HG03571 (cell line): ENCODE data around the gene GPATCH2.

ENCODE experiments used
- ATAC-seq: cut with Tn5 transposase; IDR thresholded peaks from one replicate; pipeline ENCODE4 v1.9.1; 2021; ENCODE audit not compliant: unreplicated experiment

The GPATCH2 gene

DNA sequence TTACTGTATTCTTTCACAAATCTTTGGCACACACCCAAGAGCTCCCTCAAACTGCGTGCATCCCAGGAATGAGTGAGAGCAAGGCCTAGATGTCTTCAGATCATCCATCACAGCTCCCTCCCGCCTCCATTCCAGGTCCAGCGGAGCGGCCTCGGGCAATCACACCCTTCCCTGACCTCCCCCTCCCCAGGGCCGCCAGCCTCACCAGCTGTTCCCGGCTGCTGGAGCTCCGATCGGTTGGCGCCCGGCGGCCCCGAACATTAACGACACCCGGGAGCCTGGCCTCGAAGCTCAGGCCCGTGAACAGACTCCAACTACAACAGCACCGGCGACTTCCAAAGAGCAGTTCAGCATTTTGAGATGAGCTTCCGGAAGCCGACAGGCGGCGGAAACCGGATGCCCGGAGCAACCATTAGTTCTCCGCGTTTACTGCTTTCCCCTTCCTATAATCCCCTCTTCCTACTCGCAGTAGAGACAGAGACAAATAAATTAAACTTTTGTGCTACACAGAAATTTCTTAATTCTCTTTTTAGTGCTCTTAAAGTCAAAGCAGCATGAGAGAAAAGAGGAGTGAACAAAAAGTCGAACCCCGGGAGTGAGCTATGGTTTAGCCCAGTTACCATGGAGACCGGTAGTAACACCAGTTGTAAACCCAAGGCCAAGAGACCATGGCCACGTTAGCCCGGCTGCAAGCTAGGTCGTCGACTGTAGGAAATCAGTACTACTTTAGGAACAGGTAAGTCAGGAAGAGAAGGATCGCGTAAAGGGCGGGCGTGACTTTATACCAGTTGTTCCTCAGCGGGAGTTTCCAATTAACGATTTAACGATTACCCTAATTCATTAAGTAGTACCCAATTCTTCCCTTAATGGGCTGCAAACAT is at the start of gene GPATCH2, which contains the start of gene SPATA17:
Gene GPATCH2 (minus strand): TSS at position 380 of the 881 bp plus-strand sequence. CDS start 119 bp downstream, at position 261.
Gene SPATA17 (plus strand): TSS at position 634 of the 881 bp plus-strand sequence. CDS start 35 bp downstream, at position 669.
- ATAC-seq, result peak; percentile 98

DNA sequence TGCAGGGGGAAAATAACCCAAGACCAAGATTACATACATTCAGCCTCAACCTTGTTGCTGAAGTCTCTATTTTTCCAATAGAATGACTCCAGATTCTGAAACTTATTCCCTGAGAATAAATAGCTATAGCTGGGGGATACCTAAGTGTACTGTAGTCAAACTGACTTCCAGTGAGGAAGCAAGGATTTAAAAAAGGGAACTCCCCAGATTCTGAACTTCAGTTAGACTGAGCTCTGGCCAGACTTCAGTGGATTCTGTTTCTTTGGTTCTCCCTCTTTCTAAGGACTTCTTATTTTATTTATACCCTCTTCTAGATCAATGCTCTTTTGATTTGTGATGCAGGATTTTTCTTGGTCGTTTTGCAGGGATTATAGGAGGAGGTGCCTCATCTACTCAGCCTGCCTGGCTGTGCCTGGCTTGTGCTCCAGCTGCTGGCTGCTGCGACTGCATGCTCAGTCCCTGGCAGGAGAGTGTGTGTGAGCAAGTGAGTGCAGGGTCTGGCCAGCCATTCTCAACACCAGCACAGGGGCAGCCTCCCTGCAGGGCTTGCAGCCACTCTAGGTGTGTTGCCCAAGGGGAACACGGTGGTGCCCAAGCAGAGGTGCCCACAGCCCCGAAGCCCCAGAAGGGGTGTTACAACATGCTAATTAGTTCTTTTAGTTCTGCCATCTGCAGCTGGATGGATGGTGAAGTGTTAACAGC is 43.3 kb upstream of the GPATCH2 start:
- no peak for ATAC-seq

DNA sequence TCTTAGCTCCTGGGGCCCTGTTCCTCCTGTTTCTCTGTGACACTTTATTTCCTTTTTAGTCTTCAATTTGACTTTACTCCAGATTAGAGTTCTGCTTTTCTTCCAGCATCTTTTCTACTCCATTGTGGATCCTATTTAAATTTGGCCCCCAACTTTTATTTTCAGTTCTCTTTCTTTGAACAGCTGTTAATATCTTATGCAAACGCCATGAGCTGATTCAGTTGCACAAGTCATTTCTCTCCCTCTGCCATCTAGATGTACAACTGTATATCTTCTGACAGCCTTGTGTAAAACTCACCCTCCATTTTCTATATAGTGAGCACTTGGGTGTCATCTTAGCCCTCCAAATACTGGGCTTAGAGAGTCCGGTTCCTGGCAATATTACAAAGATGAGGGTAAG is 42.5 kb upstream of the GPATCH2 start:
- ATAC-seq, result no peak

DNA sequence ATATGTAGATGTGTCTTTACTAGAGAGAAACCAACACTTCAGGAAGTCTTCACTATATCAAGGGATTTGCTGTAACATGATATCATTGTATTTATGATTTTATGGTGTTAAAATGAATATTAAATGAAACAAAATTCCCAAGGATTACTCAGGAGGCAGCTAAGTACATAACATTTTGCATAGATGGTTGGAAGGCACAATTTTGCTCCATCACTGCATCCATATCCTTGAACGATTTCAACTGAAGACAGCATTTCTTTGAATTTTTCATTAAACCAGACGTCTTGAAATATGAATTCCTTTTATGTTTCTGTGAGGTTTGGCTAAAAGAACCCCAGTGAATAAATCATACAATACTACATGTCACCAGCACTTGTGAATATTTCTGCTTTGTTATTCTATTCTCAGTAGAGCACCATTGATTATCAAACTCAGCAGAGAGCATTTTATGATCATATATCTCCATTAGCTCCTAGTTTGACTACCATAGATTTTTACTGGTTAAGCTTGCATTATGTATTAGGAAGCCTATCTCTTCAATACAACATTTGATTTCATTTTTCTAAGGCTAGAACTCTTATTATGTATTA is 37.6 kb upstream of the GPATCH2 start:
- ATAC-seq, result no peak

DNA sequence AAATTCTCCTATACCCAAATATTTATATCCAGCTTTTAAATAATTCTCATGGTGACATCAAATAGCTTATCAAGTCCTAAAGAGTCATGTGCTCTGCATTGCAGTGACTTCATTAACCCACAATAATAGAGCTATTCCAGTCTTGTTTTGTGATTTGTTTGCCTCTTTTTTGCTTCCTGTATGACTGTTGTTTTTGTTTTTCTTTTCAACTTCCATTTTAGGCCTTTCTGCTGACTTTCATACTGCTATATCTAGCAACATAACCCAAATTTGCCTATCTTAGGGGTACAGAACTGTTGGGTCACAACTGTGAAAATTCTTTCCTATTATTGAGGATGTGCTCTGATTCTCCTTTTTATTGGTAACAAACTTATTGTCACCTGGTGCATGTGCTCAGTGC is 30.5 kb upstream of the GPATCH2 start:
- ATAC-seq, result no peak

DNA sequence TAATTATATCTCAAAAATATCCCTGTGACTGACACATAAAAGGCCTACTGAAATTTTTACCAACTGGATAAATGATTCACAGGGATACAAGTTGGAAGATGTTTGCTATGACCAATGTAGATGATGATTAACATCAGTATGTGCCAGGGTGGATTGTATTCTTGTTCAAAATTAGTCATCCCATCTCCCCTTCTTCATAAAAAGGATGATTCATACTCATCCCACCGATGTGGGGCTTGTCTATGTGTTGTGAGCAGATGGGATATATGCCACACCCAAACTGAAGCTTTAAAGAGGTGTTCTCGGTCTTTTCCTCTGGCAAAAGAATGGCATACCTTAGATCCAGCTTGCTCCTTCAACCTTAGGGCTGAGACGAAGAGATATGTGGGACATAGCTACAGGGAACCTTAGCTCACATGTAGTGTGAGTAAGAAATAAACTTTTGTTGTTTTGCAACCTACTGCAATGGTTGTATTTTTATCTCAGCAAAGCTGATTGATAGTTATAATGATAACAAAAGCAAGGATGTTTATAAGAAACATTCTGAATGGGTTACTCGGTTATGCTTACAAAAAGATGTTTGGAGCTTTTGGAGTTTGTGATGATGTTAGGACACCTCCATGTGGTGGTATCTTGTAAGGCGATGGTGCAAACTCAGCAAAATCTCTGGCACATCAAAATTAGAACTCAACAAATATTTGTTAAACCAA is 29.6 kb upstream of the GPATCH2 start:
- ATAC-seq, result peak; percentile 60

DNA sequence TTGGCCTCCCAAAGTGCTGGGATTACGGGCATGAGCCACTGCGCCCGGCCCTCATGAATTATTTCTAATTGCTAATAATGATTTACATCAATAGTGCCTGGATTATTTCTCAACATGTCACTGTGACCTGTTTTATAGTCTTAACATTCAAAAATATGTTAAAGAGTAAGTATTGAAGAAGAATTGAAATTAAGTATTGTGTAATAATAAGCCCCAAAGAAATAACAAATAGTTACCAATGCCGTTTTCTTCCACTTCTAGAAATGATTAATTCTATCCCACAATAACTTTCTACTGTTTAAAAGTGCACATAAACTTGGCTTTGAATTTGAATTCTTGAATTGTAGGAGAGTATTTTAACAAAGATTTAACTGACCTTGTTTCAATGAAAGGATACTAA is 19.8 kb upstream of the GPATCH2 start:
- ATAC-seq, result no peak

DNA sequence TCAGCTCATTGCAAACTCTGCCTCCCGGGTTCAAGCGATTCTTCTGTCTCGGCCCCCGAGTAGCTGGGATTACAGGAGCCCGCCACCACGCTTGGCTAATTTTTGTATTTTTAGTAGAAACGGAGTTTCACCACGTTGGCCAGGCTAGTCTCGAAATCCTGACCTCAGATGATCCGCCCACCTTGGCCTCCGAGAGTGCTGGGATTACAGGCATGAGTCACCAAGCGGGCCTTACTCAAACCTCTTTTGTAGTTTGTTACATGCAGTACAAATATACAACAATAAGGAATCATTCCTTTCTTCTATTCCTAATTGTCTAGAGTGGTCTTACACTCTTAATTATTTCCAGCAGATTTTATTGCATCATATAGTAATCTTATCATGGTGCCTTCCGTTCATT is 16.9 kb upstream of the GPATCH2 start:
- no peak for ATAC-seq

DNA sequence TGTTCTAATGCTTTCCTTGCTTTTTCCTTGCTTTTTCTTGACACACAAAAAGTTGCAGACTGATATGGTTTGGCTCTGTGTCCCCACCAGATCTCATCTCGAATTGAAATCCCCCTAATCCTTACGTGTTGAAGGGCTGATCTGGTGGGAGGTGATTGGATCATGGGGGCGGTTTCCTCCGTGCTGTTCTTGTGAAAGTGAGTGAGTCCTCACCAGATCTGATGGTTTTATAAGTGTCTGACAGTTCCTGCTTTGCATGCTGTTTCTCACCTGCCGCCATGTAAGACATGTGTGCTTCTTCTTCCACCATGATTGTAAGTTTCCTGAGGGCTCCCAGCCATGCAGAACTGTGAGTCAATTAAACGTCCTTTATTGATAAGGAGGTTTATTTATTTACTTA is 11.6 kb upstream of the GPATCH2 start:
- ATAC-seq, result no peak

DNA sequence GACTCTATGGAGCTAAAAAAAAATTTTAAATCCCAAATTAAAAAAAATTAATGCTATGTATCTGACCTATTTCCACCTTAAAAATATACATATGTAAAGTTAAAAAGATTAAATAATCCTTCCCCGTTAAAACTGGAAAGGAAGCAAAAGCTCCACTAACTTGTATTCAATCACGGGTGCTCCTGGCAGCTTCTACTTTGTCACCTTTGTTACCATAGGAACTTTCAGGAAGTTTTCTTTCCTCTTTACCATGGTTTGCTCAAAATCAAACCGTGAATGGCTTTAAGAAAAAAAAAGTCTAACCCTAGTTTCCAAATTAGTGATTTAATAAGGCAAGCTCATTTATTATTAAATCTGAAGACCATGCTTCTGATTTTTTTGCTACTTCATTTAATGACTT is 3.5 kb downstream of the GPATCH2 start:
- no peak for ATAC-seq

DNA sequence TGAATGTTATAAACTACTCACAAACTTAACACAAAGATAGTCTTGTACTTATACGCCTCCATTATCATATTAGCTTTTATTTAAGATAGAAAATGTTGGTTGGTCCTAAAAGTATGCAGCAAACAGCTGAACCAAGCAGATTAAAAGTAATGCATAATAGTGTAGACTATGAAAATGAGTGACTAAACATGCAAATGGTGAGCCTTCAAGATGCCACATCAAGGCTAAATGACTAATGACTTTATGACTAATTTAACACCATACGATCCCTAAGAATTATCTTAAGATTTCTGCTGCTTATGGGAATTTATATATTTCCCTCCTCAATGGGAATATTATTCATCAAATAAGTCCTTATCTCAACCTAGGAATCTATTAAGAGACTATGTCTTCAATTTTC is 4.6 kb downstream of the GPATCH2 start:
- ATAC-seq, result no peak

DNA sequence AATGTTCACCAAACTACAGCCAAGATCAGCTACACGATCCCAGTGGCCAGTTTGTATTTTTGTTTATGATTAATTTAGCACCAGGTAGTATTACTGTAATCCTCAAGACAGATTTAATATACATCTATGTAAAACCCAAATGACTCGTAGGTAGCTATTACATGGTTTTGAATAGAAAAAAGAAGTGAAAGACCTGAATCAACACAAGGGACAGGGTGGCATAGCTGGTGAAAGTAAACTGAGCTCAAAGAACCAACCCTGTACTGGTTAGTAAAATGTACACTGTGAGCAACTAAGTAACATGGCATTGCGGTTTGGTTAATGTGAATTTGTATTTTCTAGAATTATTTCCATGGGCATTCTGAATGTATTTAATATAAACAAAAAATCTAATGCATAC is 8.8 kb downstream of the GPATCH2 start:
- peak; percentile 29 for ATAC-seq

DNA sequence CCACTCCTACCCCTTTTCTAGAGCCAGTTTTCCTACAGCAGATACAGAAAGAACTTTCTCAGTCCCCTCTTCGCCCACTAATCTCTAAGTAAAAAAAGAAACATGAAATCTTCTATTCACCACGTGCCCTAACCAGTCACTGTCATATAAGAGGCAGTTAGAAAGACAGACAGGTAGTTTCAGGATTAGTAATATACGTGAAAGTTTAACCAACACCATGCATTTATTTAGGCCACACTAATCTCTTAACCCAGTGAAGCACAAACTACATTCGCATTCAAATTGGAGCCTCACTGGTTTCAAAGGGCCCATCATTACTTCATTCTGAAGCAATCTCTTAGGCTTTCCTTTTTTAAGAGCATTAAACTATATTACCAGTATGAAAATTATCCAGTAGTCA is 10.1 kb downstream of the GPATCH2 start:
- ATAC-seq, result peak; percentile 100

DNA sequence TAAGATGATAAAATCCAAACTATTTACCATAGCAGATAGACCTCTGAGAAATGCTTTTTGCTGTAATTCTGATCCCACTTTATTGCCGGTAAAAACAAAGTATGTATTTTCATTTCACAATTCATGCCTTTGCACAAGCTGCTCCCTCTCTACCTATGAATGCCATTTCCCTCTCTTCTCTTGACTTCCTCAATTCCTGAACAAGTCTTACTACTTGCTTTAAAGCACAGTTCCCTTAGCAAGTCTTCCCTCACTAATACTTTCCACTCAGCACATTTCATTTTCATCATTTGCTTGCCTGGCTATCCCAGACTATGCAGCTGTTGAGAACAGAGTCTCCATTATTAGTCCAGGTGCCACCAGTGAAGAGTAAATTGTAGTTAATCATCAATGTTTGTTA is 13.8 kb downstream of the GPATCH2 start:
- ATAC-seq, result no peak

DNA sequence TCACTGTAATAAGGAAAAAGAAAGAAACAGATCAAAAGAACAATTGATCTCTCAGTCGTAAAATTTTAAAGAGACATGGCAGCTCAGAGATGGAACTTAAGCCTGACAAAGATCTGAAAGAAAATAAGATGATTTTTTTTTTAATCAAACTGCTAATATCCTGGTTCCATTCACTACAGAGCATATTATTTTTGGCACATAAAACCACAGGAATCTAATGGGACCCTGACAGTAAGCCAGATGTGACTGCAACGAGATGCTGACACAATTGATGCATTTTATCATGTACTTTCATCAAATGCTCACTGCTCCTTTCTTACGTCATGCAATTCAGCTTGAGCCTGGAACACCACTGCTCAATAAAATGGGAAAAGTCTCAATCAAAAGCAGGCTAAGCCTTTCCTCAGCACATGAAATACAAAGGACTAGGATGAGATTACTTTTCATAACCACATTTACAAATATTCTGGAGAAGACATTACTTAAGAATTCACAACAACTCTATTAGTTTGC is 16.6 kb downstream of the GPATCH2 start:
- no peak for ATAC-seq

DNA sequence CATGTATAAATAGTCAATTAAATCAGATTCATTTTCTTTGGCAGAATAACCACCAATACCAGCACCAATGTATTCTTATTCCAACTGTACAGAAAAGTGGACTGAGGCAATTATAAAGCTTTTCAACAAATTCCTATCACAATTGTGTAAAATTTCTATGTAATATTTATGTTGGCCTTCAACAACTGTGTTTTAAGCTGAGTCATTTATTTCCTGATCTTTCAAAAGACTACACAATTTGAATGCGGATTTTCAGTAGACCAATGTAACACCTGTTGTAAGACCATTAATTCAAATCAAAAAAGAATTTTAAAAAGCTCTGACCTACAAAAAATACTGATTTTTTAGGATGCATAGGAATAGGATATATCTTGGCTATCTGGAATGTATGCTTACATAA is 25.5 kb downstream of the GPATCH2 start:
- no peak for ATAC-seq

DNA sequence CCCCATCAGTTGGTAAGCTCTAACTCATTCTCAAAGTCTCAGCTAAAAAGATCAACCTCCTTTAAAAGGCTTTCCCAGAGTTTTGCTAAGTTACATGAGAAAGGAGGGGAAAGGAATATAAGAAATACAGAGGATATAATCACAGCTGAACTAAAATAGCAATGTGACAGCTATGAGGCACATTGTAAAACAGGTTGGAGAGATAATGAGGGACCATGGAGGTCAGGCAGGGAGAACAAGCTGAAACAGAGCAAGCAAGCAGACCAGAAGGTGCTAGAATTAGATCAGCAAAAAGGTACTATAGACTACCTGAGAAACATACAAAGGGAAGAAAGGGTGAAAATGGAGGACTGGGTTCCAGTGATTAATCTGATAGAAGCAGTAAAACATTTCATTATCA is 28.5 kb downstream of the GPATCH2 start:
- ATAC-seq, result no peak

DNA sequence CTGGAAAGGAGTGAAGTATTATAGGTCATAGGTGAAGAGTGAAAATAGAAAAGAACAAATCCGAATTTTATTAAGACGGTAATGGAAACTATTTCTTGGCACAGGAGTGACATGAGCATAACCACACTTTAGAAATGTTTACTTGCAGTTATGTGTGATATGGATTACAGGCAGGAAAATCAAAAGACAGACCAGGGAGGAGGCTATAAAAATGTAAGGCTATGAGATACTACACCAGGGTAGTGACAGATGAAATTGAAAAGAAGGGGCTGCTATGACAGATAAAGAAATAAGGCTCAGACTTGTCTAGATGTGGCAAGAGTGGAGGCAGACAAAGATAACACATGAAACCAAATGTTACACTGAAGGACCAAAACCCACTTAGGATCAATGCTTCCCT is 31.7 kb downstream of the GPATCH2 start:
- ATAC-seq, result no peak

DNA sequence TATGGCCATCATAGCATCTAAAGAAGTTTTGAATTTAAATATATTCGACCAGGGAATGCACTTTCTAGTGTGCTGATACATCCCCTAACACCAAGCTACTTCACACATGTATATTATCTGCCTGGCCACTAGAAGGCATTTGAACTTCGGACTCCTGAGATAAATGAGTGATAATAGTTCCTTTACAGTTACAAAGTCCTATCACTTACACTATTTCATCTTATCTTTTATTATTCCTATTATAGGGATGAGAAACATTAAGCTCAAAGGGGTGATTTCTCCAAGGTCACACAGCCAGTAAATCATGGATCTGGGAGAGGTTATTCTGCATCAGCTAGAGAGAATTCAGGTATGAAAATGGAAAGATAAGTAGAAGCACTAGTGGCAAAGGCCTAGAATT is 40.3 kb downstream of the GPATCH2 start:
- no peak for ATAC-seq

DNA sequence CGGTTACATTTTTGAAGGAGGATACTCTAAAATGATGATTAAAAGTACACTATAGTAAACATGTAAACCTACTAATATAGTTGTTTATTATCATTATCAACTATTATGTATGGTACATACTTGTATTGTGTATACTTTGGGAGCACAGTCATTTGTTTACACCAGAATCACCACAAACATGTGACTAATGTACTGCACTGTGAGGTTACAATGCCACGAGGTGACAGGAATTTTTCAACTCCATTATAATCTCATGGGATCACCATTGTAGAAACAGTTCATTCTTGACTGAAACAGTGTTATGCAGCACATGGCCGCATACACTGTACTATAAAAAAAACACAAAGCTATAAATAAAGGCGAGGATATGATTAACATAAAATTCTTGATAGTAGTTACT is 44.3 kb downstream of the GPATCH2 start:
- no peak for ATAC-seq

DNA sequence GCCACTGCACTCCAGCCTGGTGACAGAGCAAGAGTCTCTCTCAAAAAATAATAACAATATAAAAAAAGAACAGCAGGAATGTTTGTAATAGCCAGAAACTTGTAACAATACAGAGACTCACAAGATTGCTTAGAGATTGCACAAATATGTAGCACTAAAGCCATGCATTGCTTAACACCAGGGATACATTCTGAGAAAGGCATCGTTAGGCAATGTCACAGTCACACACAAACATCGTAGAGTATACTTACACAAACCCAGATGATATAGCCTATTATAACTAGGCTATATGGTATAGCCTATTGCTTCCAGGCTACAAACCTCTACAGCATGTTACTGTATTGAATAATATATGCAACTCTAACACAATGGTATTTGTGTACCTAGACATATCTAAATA is 45.3 kb downstream of the GPATCH2 start:
- ATAC-seq, result no peak
